ENCODE data around the gene ZSWIM5. TPM values are rescaled to one million over a fixed set of nuclear protein-coding genes. Genes with fewer than 3 reads are reported as not detected.

ZSWIM5 gene
- total RNA-seq, 4 donors from 2014 or later: 2.1 to 3.7 (median 2.5) TPM

GRCh38 chr1:45001011-45001481 lies 205.4 kb downstream of the ZSWIM5 start:
- no peak for DNase-seq (ENCODE audit: low spot score in 2 of 2)
- 64 to 71% methylated on average over 7 of the region's 7 CpGs for WGBS, 2 donors
- Histone ChIP-seq H3K4me3 (no peak overlapping the region), H3K36me3 (peaks cover 0 to 45% (median 32%) of the 10 kb centered on the region in 3 donors), H3K27ac (no peak overlapping the region), H3K9me3 (no peaks in the 10 kb centered on the region), H3K4me1 (no peaks in the 10 kb centered on the region), H3K27me3 (no peaks in the 10 kb centered on the region)
- TF ChIP-seq POLR2A (IDR thresholded peaks at IDR 0.05) (no peak), EP300 (IDR thresholded peaks at IDR 0.05) (no peak), CTCF (IDR thresholded peaks at IDR 0.05) (peak in 1 of 5 experiments; percentile 10)

GRCh38 chr1:44999232-44999631 lies 207.2 kb downstream of the ZSWIM5 start:
- H3K4me1 ChIP-seq: peaks cover 0 to 5% (median 0%) of the 10 kb centered on the region in 4 donors
- no peak overlapping the region for H3K27ac ChIP-seq
- no peak for DNase-seq (ENCODE audit: low spot score in 2 of 2)
- H3K4me3 ChIP-seq: no peak overlapping the region
- 82 to 87% methylated on average over 3 of the region's 3 CpGs for WGBS, 2 donors
- no peak for TF ChIP-seq EP300 (IDR thresholded peaks at IDR 0.05)
- no peak for TF ChIP-seq POLR2A (IDR thresholded peaks at IDR 0.05)
- TF ChIP-seq CTCF (IDR thresholded peaks at IDR 0.05): no peak
- no peaks in the 10 kb centered on the region for H3K9me3 ChIP-seq
- H3K36me3 ChIP-seq: peaks cover 0 to 26% (median 16%) of the 10 kb centered on the region in 3 donors
- no peaks in the 10 kb centered on the region for H3K27me3 ChIP-seq

GRCh38 chr1:44995467-44996238 lies 210.8 kb downstream of the ZSWIM5 start:
- Histone ChIP-seq H3K4me3 (no peak overlapping the region), H3K27ac (no peak overlapping the region), H3K36me3 (no peaks in the 10 kb centered on the region), H3K9me3 (no peaks in the 10 kb centered on the region), H3K4me1 (peaks cover 0 to 12% (median 0%) of the 10 kb centered on the region in 4 donors), H3K27me3 (no peaks in the 10 kb centered on the region)
- no peak for DNase-seq (ENCODE audit: low spot score in 2 of 2)
- WGBS, 2 donors: 94 to 98% methylated on average over 7 of the region's 7 CpGs
- TF ChIP-seq CTCF (IDR thresholded peaks at IDR 0.05) (no peak), EP300 (IDR thresholded peaks at IDR 0.05) (no peak), POLR2A (IDR thresholded peaks at IDR 0.05) (no peak)

GRCh38 chr1:44994309-44994898 lies 212.0 kb downstream of the ZSWIM5 start:
- no peak for DNase-seq (ENCODE audit: low spot score in 2 of 2)
- Histone ChIP-seq H3K4me1 (peaks cover 0 to 12% (median 0%) of the 10 kb centered on the region in 4 donors), H3K27ac (no peak overlapping the region), H3K27me3 (no peaks in the 10 kb centered on the region), H3K36me3 (no peaks in the 10 kb centered on the region), H3K4me3 (no peak overlapping the region), H3K9me3 (no peaks in the 10 kb centered on the region)
- TF ChIP-seq EP300 (IDR thresholded peaks at IDR 0.05) (no peak), POLR2A (IDR thresholded peaks at IDR 0.05) (no peak), CTCF (IDR thresholded peaks at IDR 0.05) (no peak)
- WGBS, 2 donors: 44 to 47% methylated on average over 7 of the region's 7 CpGs

Measured in tibial nerve (tissue), 4 donors.